ENCODE measurements around the gene HIGD2A.
A peak's percentile ranks its signal among the peaks of the same experiment; 100 is the strongest.

The HIGD2A gene, protein sequence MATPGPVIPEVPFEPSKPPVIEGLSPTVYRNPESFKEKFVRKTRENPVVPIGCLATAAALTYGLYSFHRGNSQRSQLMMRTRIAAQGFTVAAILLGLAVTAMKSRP

DNA sequence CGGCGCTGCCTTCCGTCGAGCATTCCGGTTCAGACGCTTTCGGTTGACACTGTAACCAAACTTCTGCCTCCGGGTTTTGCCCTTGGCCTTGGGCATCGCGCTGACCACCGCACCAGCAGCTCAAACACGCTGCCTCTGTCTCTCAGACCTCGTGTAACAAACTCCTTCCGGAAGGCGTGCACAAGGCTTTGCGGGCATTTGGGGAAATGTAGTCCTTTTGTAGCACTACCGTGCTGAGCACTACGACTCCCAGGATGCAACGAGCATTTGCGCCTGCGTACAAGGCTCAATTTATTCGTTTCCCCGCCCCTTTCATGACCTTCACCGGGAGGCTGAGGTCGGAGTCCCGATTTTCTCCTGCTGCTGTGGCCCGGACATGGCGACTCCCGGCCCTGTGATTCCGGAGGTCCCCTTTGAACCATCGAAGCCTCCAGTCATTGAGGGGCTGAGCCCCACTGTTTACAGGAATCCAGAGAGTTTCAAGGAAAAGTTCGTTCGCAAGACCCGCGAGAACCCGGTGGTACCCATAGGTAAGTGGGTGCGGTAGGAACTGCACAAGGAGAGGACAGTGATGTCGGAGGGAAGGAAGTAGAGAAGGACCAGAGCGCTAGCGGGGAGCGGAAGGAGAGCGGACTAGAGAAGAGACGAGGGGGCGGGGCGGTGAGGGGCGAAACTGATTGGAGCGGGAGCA, at the start of gene HIGD2A, which contains the start of gene NOP16:
Gene HIGD2A, plus strand, starts transcription at position 308 of the 691 bp plus-strand sequence. Its CDS starts 69 bp downstream, at position 377.
Gene NOP16, minus strand, starts transcription at position 155 of the 691 bp plus-strand sequence. Its CDS starts 59 bp downstream, at position 96.
- peak; percentile 99 for DNase-seq

DNA sequence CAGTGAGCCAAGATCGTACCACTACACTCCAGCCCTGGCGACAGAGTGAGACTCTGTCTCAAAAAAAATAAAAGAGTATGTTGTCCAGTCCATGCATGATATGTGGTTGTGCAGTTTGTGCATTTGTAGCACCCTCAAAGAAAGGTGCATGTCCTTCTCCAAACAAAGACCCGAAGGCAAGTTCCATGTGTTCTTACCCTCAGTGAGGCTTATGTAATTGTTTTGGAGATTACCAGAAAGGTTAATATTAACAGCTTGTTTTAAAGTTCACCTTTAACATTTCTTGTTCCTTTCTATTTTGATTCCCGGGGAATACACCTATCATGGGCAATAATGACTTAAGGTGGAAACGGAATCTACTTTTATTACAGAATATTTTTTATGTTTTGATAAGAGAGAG, 49.2 kb upstream of the HIGD2A start:
- no peak for DNase-seq

DNA sequence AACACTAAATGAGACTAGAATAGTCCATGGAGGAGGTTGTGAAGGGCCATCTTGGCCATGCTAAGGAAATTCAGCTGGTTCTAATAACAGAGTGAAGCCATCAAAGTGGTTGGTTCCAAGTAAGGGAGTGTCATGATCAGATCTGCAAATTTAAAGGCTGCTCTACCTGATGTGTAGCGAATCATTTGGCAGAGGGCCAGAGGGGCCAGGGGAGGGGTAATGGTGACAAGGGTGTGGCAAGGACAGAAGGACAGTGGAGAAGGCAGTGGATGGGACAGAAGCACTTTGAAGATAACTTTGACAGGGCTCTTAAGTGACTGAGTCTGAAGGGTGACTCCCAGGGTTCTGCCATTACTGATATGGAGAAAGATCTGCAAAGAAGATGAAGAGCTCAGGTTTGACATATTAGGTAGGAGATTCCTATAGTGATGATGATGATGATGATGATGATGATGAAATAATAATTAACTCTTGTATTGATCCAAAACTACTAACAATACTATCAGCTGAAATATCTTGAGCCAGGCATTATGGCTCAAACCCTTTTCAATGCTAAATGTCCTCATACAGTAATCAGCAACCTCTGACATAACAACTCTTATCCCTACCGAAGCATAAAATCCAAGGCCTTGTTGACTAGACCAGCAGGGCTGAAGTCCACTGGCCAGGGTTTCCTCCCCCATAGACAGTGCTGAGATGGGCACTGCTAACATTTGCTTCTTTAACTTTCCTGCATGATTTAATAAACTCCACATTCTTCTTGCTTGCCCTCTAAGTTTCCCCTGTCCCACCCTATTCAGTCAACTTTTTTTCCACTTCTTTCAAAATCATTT, 47.0 kb upstream of the HIGD2A start:
- DNase-seq = no peak

DNA sequence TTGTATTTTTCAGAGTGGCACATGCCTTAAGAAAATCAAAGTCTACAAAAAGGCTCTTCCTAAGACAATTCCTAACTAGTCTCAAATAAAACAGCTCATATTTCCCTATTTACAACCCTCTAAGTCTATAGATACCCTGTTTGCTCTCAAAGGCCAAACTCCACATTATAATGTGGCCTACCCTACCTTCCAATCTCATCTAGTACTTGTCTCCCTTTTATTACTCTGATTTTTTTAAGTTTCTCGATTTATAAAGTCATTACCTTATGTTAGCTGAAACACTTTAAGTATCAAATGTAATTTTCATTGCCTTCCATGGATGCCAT, 46.4 kb upstream of the HIGD2A start:
- DNase-seq = no peak

DNA sequence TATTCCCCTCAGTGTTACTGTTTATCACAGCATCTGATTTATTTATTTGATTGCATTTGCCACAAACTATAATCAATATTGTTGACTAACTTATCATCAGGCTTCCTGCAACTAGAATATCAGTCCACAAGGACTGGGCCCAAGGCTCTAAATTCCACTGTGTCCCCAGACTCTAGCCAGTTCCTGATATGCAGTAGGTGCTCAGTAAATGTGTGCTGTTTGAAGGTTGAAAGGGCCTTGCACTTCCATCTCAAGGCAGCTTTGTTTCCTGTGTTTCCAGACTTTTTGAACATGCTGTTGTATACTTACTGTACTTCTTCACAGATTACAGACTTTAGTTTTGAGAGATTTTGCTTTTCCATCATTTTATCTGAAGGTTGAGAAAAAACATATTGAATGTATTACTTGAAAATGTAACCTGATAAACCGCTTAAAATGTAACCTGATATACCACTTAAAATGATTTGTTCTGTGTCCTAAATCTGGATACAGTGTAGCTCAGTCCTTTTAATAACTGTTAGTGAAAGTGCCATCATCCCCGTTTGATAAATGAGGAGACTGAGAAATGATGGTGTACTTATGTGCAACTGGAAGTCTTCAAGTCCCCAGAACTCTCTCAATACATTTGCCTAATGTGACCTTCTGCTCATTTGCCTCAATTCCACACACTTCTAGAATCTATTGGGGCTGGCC, 45.6 kb upstream of the HIGD2A start:
- DNase-seq = no peak

DNA sequence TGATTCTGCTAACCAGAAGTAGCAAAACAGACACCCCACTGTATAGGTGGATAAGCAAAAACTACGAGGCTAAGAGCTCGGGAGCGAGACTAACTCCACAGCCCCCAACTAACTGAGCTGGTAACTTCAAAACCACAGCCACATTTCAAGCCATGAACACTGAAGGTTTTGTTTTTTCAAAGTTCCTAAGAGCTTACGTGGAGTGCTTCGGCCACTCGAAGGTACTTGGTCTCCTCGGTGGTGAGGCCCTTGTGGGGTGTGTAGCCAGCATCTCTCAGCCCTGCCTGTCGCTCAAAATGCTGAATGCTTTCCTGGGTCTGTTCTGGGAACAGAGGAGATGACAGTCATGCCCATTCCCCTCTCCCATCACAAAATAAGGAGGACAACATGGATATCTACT, 38.1 kb upstream of the HIGD2A start:
- no peak for DNase-seq

DNA sequence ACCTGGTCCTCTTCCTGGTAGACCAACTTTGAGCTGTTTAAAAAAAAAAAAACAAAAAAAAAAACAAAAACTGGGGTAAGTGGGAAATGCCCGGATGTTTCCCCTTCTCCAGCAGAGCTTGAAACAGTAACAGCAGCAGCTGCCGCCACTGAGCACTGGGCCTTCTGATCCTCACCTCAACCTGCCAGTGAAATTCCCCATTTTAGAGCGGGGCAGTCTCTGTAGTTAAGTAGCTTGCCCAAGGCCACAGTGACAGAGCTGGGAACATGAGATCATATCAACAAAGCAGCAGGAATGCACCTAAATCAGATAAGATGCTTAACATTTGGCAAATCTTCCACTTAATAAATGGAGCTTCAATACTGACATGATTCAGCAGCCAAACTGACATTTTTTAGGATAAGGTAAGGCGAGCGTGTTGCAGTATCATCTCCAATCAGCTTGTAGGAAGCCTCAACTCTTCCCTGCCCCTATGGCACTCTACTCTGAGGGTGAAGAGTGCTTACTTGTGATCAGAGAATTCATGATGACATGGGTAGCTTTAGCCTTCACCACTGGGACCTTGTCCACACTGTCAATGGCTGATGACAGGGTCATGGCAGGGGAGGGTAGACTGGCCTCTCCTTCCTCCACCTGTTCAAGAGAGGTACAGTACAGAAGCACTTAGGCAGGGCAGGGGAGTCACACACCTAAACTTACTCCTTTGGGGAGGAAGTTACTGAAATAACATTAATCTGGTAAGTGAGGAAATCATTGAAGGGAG, 36.3 kb upstream of the HIGD2A start:
- no peak for DNase-seq

DNA sequence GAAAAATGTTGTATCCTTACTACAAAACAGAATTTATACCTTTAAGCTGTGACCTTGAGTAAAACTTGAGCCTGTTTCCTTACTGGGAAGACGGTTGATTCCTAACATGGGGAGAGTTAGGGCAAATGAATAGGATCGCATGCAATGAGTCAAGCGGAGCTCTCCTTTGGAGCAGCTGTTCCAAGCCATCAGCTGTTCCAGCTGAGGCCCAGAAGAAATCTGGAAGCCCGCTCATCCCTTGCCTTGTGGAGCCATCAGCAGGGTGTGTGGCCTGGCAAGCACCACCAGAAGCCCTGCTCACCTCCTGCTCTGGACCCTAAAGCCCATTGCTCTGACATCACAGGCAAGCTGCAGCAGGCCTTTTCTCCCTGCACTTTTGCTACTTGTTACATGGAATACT, 35.0 kb upstream of the HIGD2A start:
- no peak for DNase-seq

DNA sequence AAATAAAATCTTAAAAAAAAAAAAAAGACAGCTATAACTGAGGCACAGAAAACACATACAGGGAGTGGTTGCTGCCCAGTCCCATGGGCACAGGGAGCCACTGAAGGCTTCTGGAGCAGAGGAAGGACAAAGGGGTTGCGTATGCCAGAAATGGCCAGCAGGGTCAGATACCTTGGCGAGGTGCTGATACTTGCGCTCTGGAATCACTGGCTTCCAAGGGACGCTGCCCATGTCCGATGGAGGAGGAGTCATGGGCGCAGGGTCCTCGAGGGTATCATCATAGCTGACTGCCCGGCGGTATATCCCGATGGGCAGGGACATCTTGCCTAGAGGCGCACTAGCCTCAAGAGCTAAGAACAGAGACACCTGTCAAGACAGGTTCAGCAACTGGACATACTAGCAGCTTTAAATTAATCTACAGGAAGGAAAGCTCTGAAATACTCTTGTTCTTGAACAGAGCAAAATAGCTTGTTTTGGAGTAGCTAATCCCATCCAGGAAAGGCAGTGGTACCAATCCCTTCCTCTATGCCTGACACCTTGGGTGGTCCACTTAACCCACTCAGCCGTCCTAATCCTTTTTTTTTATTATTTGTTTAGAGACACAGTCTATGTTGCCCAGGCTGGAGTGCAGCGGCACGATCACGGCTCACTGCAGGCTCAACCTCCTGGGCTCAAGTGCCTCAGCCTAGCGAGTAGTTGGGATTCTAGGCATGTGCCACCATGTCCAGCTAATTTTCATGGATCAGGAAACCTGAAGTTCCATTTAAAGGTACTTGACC, 33.0 kb upstream of the HIGD2A start:
- no peak for DNase-seq

DNA sequence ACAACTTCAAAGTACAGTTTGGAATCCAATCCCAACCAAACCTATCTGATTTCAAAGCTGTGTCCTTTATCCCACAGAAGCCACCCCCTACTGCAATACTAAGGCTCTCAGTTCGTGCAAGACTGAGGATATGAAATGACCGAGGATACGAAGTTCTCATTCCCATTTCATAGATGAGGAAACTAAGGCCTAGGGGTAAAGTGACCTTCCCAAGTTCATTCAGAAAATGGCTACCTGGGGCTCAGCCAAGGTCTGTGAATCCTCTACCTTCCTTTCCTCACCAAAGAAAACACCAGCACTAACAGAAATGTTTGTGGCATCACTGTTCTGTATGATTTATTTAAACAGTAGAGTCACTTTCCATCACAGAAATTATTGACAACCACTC, 32.4 kb upstream of the HIGD2A start:
- DNase-seq = no peak

DNA sequence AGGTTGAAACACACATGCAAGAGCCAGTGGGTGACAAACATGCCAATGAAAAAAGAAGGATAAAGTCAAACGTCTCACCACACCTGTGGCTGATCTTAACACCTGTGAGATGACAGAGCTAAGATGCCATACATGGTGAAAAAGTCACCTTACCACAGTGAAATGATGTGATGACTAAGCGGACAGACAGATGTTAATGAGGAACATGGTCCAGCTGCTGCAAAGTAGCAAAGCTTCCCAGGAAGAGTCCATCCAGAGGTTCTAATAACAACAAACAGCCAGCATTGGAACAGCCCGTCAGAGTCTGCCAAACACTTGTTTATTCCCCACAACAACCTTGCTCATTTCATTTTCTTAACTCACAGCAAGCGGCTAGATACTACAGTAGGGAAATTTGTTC, 28.9 kb upstream of the HIGD2A start:
- no peak for DNase-seq

DNA sequence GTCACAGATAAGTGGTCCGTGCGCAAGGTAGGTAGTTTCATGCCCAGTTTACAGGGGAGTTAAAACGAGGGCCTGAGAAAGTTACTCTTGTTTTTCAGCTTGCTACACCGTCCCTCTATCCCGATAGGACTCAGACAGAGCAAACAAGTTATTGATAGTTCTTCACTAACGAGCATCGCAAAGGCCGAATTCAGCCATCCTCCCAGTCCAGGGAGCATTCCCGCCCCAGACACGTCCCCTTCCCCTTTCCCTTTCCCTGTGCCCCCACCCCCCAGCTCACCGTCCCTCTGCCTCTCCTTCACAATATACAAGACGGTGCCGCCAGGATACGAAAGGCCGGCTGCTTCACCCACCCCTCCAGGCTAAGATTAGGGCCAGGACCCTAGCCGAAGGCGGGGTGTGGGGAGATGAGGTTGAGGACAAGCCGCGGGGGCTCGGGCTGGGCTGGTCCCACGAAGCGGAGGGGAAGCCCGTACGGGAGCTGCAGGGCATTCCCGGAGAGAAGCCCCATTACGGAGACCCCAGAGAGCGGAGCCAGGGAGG, 27.6 kb upstream of the HIGD2A start:
- DNase-seq = no peak

DNA sequence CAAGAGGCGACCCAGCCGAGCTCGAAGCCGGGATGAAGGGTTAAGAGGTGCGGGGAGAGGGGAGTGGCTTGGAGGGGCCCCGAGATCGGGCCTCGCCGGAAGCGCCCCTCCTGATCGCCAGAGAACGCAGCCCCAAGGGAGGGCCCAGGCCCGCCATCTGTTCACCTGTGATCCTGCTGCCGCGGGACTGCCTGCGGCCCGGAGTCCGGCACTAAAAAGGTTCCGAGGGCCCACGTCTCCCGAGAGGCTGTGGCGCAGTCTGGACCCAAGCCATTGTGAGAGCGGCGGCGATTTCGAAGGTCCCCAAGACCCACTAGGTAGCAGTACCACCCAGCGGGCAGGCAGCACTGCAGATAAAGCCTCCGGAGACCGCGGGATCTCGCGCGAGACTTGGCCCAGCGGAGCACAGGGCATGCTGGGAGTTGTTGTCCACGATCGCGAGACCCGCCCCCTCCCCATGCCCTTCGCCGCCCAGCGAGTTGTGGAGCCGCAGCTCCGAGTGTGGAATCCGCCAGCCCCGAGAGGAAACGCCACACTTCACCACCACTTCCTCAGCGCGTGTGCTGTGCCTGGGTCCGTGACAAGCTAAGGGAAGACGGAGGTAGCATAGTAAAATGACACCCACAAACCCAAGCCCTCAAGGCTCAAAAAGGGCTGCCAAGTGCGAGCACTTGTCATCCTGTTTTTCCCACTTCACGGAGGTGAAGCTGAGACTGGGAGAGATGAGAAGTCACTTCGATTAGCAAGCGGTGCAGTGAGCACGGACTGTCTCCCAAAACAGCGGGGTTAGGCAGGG, 26.9 kb upstream of the HIGD2A start, which contains the start of gene KIAA1191:
Gene KIAA1191, minus strand, starts transcription at position 328 of the 796 bp plus-strand sequence. CDS start 2,256 bp downstream, outside the sequence.
- DNase-seq = peak; percentile 98

DNA sequence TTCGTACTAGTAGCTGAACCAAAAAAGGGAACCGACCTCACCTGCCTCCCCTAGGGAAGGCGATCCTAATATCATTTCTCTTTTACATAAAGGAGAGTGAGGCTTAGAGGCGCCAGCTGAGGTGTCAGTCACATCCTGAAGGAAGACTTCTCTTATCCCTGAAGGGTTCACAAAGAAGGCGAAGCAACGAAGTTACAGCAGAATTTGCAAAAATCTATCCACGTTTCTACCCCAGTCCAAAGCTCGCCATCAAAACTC, 26.4 kb upstream of the HIGD2A start:
- no peak for DNase-seq

DNA sequence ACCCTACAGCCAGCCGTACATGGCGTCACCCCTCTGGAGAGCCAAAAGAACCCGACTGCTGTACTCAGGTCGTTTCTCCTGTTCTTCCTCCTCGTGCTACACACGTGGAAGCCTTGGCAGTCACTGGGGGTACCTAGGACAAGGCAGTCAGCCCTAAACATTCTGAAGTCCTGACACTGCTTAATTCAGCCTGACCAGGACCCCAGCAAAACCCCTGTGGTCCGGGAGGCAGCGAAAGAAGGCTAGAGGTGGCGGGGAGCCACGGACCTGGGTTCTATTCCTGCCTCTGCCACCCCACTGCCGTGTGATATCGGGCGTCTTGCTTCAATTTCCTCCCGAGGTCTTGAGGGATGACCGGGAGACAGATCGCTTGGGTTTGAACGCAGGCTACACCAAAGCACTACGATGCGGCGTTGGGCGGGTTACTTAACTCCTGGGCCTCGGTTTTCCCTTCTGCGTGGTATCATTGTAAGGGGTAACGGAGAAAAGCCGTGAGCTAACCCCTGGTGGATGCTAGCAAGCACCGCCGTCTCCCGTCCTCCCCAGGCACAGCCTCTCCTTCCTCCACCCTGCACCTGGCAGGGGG, 23.7 kb upstream of the HIGD2A start:
- no peak for DNase-seq

DNA sequence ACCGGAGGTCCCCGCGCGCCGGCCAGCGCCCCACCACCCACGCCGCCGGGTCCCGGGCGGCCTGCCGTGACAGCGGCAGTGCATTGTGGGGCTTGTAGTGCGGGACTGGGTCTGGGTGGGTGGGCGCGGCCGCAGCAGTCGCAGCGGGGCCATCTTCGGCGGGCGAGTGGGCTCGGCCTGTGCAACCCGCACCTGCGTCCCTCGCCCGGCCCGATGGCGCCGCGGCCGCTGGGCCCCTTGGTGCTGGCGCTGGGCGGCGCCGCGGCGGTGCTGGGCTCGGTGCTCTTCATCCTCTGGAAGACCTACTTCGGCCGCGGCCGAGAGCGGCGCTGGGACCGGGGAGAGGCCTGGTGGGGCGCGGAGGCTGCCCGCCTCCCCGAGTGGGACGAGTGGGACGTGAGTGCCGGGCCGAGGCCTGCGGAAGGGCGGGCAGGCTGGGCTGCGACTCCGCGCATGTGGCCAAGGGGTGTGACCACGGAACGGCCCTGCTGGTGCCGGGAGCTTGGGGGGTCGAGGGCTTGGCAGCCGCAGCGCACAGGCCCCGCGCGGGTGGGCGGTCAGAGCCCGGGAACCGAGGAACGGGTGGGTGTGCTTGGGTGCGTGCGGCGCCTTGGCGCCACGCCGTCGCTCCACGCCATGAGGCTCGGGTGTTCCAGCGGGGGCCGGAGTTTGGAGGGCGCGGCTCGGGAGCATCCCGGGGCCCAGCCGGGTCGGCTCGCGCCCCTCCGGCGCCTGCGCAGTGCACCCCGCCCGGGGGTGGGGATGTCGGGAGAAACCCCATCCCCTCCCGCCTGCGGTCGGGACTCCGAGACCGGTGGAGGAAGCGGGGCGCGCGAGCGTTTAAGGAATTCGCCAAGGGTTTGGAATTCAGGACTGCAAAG, 23.0 kb upstream of the HIGD2A start, which contains the start of gene ARL10:
Gene ARL10, plus strand, starts transcription at position 137 of the 881 bp plus-strand sequence. Its CDS starts 77 bp downstream, at position 214.
- peak; percentile 86 for DNase-seq

DNA sequence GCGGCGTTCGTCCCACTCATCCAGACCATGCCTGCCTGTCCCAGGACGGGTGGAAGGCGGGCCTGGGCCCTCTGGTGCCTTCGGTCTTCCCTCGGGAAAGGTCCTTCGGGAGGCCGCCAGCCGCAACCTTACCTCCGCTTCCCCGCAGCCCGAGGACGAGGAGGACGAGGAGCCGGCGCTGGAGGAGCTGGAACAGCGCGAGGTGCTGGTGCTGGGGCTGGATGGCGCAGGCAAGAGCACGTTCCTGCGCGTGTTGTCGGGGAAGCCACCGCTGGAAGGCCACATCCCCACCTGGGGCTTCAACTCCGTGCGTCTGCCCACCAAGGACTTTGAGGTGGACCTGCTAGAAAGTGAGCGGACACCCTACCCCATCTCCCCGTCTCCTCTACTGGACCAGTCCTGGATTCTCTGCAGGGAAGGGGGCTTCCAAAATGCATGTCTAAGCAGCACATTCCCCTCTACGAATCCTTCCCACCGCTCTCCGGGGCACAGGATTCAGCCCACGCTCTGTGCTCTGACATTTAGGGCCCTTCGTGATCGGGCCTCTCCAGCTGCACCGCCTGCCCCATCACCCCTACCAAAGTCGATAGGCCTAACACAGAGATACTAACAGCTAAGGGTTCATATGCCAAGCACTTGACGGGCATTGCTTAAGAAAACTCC, 22.2 kb upstream of the HIGD2A start:
- DNase-seq = no peak

DNA sequence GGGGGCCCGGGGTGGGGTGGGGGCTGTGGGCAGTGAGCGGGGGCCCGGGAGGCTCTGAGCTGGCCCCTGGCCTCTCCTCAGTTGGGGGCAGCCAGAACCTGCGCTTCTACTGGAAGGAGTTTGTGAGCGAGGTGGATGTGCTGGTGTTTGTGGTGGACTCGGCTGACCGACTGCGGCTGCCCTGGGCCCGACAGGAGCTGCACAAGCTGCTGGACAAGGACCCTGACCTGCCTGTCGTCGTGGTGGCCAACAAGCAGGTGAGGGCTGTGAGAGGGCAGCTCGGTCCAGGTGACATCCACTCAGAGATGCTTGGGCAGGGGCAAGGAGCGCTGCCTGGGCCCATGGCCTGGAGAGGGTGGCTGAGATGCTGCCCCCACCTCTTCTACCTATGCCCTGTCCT, 19.8 kb upstream of the HIGD2A start:
- peak; percentile 57 for DNase-seq
